ENCODE results near the gene NLRP7.
A peak's percentile ranks its signal among the peaks of the same experiment; 100 is the strongest.
"Not testable (repeated sequence)": the region's sequence is repeated elsewhere in the genome, so short reads cannot be mapped to it uniquely, and the experiment has no call there.

The NLRP7 gene

DNA sequence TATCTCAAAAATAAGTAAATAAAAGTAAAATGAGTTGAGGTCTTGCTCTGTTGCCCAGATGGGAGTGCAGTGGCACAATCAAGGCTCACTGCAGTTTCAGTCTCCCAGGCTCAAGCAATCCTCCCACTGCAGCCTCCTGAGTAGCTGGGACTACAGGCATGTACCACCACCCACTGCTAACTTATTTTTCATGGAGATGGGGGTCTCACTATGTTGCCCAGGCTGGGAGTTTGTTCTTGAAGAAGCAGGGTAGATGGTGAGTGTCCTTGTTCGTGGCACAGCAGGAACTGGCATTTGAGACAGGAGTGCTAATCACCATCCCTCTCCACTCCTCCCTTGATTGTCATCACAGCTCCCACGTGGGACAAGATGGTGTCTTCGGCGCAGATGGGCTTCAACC, 22.3 kb upstream of the NLRP7 start:
- Histone ChIP-seq H3K9me3 (ENCODE audit: insufficient read depth, low read length) (no peaks in the 10 kb centered on the region), H3K9me2 (replicated peaks; ENCODE audit: insufficient read depth, low read length) (no peaks in the 10 kb centered on the region), H3K36me3 (ENCODE audit: low read length) (no peaks in the 10 kb centered on the region), H3K27me3 (ENCODE audit: low read length) (no peaks in the 10 kb centered on the region), H2AFZ (ENCODE audit: low read depth, low read length, severe bottlenecking) (no peak overlapping the region), H3K4me2 (ENCODE audit: low read depth, low read length, poor library complexity, severe bottlenecking) (no peak overlapping the region), H4K20me1 (ENCODE audit: low read depth, low read length) (no peaks in the 10 kb centered on the region), H3K9ac (ENCODE audit: low read length) (no peak overlapping the region), H3K27ac (ENCODE audit: low read depth, low read length) (no peak overlapping the region), H3K79me2 (ENCODE audit: insufficient read depth, low read length) (no peaks in the 10 kb centered on the region), H3K4me3 (ENCODE audit: insufficient read depth, low read length, poor library complexity, severe bottlenecking) (no peak overlapping the region), H3F3A (ENCODE audit: insufficient read depth) (peaks cover 12% of the 10 kb centered on the region)
- TF ChIP-seq, protein P1, sequence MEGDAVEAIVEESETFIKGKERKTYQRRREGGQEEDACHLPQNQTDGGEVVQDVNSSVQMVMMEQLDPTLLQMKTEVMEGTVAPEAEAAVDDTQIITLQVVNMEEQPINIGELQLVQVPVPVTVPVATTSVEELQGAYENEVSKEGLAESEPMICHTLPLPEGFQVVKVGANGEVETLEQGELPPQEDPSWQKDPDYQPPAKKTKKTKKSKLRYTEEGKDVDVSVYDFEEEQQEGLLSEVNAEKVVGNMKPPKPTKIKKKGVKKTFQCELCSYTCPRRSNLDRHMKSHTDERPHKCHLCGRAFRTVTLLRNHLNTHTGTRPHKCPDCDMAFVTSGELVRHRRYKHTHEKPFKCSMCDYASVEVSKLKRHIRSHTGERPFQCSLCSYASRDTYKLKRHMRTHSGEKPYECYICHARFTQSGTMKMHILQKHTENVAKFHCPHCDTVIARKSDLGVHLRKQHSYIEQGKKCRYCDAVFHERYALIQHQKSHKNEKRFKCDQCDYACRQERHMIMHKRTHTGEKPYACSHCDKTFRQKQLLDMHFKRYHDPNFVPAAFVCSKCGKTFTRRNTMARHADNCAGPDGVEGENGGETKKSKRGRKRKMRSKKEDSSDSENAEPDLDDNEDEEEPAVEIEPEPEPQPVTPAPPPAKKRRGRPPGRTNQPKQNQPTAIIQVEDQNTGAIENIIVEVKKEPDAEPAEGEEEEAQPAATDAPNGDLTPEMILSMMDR (IDR thresholded peaks at IDR 0.05; ENCODE audit: insufficient read depth, low read length, poor library complexity, severe bottlenecking): no peak
- TF ChIP-seq EZH2phosphoT487 (conservative IDR thresholded peaks at IDR 0.05; ENCODE audit: low read length): no peak

GRCh38 chr19:54967611-54968010, 20.3 kb upstream of the NLRP7 start:
- no peak for TF ChIP-seq EZH2phosphoT487 (conservative IDR thresholded peaks at IDR 0.05; ENCODE audit: low read length)
- TF ChIP-seq, protein P1 (IDR thresholded peaks at IDR 0.05; ENCODE audit: insufficient read depth, low read length, poor library complexity, severe bottlenecking): no peak
- Histone ChIP-seq H3K27me3 (ENCODE audit: low read length) (no peaks in the 10 kb centered on the region), H2AFZ (ENCODE audit: low read depth, low read length, severe bottlenecking) (peak overlapping the region; percentile 22), H3F3A (ENCODE audit: insufficient read depth) (peaks cover 19% of the 10 kb centered on the region), H3K9ac (ENCODE audit: low read length) (peak overlapping the region; percentile 56), H3K27ac (ENCODE audit: low read depth, low read length) (peak overlapping the region; percentile 93), H3K79me2 (ENCODE audit: insufficient read depth, low read length) (no peaks in the 10 kb centered on the region), H4K20me1 (ENCODE audit: low read depth, low read length) (no peaks in the 10 kb centered on the region), H3K4me3 (ENCODE audit: insufficient read depth, low read length, poor library complexity, severe bottlenecking) (peak overlapping the region; percentile 31), H3K9me3 (ENCODE audit: insufficient read depth, low read length) (no peaks in the 10 kb centered on the region), H3K4me2 (ENCODE audit: low read depth, low read length, poor library complexity, severe bottlenecking) (peak overlapping the region; percentile 65), H3K9me2 (replicated peaks; ENCODE audit: insufficient read depth, low read length) (no peaks in the 10 kb centered on the region), H3K36me3 (ENCODE audit: low read length) (no peaks in the 10 kb centered on the region)

GRCh38 chr19:54965055-54965454, 17.7 kb upstream of the NLRP7 start:
- not testable (repeated sequence) for H4K20me1 ChIP-seq (ENCODE audit: low read depth, low read length); H2AFZ ChIP-seq (ENCODE audit: low read depth, low read length, severe bottlenecking); H3K79me2 ChIP-seq (ENCODE audit: insufficient read depth, low read length); H3K36me3 ChIP-seq (ENCODE audit: low read length); H3K9ac ChIP-seq (ENCODE audit: low read length); H3K9me3 ChIP-seq (ENCODE audit: insufficient read depth, low read length); H3K9me2 ChIP-seq (replicated peaks; ENCODE audit: insufficient read depth, low read length); H3K4me2 ChIP-seq (ENCODE audit: low read depth, low read length, poor library complexity, severe bottlenecking); H3K4me3 ChIP-seq (ENCODE audit: insufficient read depth, low read length, poor library complexity, severe bottlenecking); H3K27ac ChIP-seq (ENCODE audit: low read depth, low read length); H3K27me3 ChIP-seq (ENCODE audit: low read length)
- H3F3A ChIP-seq (ENCODE audit: insufficient read depth): peaks cover 31% of the 10 kb centered on the region

GRCh38 chr19:54959840-54960239, 12.5 kb upstream of the NLRP7 start:
- H2AFZ ChIP-seq (ENCODE audit: low read depth, low read length, severe bottlenecking): peak overlapping the region; percentile 14
- H3K4me2 ChIP-seq (ENCODE audit: low read depth, low read length, poor library complexity, severe bottlenecking): peak overlapping the region; percentile 90
- H3K9me2 ChIP-seq (replicated peaks; ENCODE audit: insufficient read depth, low read length): no peaks in the 10 kb centered on the region
- no peaks in the 10 kb centered on the region for H3K9me3 ChIP-seq (ENCODE audit: insufficient read depth, low read length)
- no peaks in the 10 kb centered on the region for H3K27me3 ChIP-seq (ENCODE audit: low read length)
- H3K27ac ChIP-seq (ENCODE audit: low read depth, low read length): peak overlapping the region; percentile 99
- no peaks in the 10 kb centered on the region for H3K79me2 ChIP-seq (ENCODE audit: insufficient read depth, low read length)
- no peak for TF ChIP-seq EZH2phosphoT487 (conservative IDR thresholded peaks at IDR 0.05; ENCODE audit: low read length)
- TF ChIP-seq, protein P1 (IDR thresholded peaks at IDR 0.05; ENCODE audit: insufficient read depth, low read length, poor library complexity, severe bottlenecking): no peak
- H3F3A ChIP-seq (ENCODE audit: insufficient read depth): peaks cover 30% of the 10 kb centered on the region
- H4K20me1 ChIP-seq (ENCODE audit: low read depth, low read length): no peaks in the 10 kb centered on the region
- H3K36me3 ChIP-seq (ENCODE audit: low read length): no peaks in the 10 kb centered on the region
- H3K9ac ChIP-seq (ENCODE audit: low read length): peak overlapping the region; percentile 60
- H3K4me3 ChIP-seq (ENCODE audit: insufficient read depth, low read length, poor library complexity, severe bottlenecking): peak overlapping the region; percentile 39
